Muscle of back (tissue), 13 donors: Measurements from ENCODE around the gene RPL22L1. TPM values are rescaled to one million over a fixed set of nuclear protein-coding genes. Genes with fewer than 3 reads are reported as not detected.
"Not testable (repeated sequence)": the region's sequence is repeated elsewhere in the genome, so short reads cannot be mapped to it uniquely, and the experiment has no call there.

ENCODE experiments used
- DNase-seq, 3 donors: peaks; one replicate each; pipeline versions ENCODE4 v3.0.0 to v3.0.0-alpha.2; 2013
- long read RNA-seq, 9 donors: transcript quantifications; one replicate each; lab custom pipeline, GENCODE V29; 2026
- polyA plus RNA-seq, 10 donors: library from polyadenylated mRNA; unstranded; fragments of 120-200 nt; gene quantifications; one replicate each; pipeline ENCODE4 v1.2.1, GENCODE V29; 2013; ENCODE audit not compliant: insufficient read length in 10 of 10

Gene RPL22L1
- 10 to 100 TPM; 61.3 to 75.7 (median 69.7) TPM for polyA plus RNA-seq
- long read RNA-seq, donor 1, transcript RPL22L1-201 (4 exons, 2,190 nt): major isoform, 32 of 46 reads
- long read RNA-seq, donor 1, partial matches to known transcripts: 8 of 46 reads
- long read RNA-seq, donor 1, other reads (novel, unspliced or antisense): 0 of 46 reads
- long read RNA-seq, donor 2, transcript RPL22L1-201 (4 exons, 2,190 nt): major isoform, 24 of 46 reads
- long read RNA-seq, donor 2, transcript RPL22L1-204 (4 exons, 581 nt): minor isoform, 5 of 46 reads
- long read RNA-seq, donor 2, transcript RPL22L1-202 (4 exons, 506 nt): minor isoform, 10 of 46 reads
- long read RNA-seq, donor 2, partial matches to known transcripts: 5 of 46 reads
- long read RNA-seq, donor 2, other reads (novel, unspliced or antisense): 0 of 46 reads
- long read RNA-seq, donor 3: 0 reads
- long read RNA-seq, donor 4, transcript RPL22L1-201 (4 exons, 2,190 nt): major isoform, 16 of 25 reads
- long read RNA-seq, donor 4, partial matches to known transcripts: 5 of 25 reads
- long read RNA-seq, donor 4, other reads (novel, unspliced or antisense): 0 of 25 reads
- long read RNA-seq, donor 5, transcript RPL22L1-202 (4 exons, 506 nt): minor isoform, 8 of 60 reads
- long read RNA-seq, donor 5, transcript RPL22L1-201 (4 exons, 2,190 nt): major isoform, 33 of 60 reads
- long read RNA-seq, donor 5, transcript RPL22L1-204 (4 exons, 581 nt): minor isoform, 11 of 60 reads
- long read RNA-seq, donor 5, partial matches to known transcripts: 6 of 60 reads
- long read RNA-seq, donor 5, other reads (novel, unspliced or antisense): 0 of 60 reads
- long read RNA-seq, donor 6, transcript RPL22L1-202 (4 exons, 506 nt): minor isoform, 8 of 45 reads
- long read RNA-seq, donor 6, transcript RPL22L1-201 (4 exons, 2,190 nt): major isoform, 24 of 45 reads
- long read RNA-seq, donor 6, partial matches to known transcripts: 7 of 45 reads
- long read RNA-seq, donor 6, other reads (novel, unspliced or antisense): 0 of 45 reads
- long read RNA-seq, donor 7, transcript RPL22L1-201 (4 exons, 2,190 nt): major isoform, 23 of 36 reads
- long read RNA-seq, donor 7, partial matches to known transcripts: 6 of 36 reads
- long read RNA-seq, donor 7, other reads (novel, unspliced or antisense): 0 of 36 reads
- long read RNA-seq, donor 8, transcript RPL22L1-202 (4 exons, 506 nt): minor isoform, 5 of 36 reads
- long read RNA-seq, donor 8, transcript RPL22L1-201 (4 exons, 2,190 nt): major isoform, 19 of 36 reads
- long read RNA-seq, donor 8, partial matches to known transcripts: 8 of 36 reads
- long read RNA-seq, donor 8, other reads (novel, unspliced or antisense): 0 of 36 reads
- long read RNA-seq, donor 9, partial matches to known transcripts: 0 of 4 reads
- long read RNA-seq, donor 9, other reads (novel, unspliced or antisense): 0 of 4 reads

DNA sequence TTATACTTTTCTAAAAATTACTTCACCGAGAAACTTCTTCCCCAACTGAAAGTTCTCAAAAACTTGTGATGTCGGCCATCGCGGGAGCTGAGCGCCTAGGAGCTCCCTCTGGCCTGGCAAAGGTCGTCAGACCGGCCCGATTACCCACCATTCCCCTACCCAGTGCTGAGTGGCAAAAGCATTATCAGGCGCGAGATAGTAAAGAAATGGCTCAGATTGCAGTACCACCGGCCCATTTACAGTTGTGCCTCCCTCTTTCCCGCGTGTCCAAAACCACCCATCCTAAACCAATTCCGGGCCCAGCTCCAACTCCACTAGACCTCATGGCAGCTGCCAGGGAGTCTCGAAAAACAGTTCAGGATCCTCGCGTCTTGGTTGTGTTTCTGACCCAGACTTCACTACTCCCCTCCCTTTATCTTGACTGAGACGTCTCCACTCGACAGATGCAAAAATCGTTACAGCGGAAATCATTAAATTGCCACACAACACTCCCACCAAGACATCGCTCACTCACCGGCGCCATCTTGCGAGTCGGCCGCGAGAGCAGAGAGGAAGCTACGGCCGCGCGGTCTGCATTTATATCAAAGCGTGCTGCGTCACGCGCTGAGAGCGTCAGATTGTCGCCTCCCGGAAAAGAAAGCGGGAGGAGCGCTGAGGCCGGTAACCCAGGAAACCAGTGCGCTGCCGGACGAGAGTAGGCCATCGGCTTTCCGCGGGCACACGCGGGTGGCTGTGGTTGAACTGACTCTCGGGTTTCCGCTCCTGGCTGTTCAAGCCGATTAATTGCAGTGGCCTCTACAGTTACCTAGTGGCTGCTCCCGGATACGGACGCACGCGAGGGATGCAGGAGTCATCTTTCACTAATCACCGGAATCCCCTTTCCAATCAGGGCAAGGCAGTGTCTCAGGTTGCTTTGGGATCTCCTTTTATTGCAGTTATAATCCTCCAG, at the start of gene RPL22L1:
Gene RPL22L1, minus strand, starts transcription at position 551 of the 949 bp plus-strand sequence. Its CDS starts 28 bp downstream, at position 523.
- DNase-seq: peak; percentile 96 to 99 (median 99)

DNA sequence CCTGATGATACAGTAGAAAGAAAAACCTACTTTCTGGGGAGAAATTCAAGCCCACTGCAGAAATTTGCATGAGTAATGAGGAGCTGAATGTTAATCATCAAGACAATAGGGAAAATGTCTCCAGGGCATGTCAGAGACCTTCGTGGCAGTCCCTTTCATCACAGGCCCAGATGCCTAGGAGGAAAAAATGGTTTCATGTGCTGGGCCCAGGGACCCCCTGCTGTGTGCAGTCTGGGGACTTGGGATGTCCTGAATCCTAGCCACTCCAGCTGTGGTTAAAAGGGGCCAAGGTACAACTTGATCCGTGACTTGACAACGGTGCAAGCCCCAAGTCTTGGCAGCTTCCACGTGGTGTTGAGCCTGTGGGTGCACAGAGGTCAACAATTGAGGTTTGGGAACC, 48.7 kb upstream of the RPL22L1 start:
- DNase-seq: no peak

DNA sequence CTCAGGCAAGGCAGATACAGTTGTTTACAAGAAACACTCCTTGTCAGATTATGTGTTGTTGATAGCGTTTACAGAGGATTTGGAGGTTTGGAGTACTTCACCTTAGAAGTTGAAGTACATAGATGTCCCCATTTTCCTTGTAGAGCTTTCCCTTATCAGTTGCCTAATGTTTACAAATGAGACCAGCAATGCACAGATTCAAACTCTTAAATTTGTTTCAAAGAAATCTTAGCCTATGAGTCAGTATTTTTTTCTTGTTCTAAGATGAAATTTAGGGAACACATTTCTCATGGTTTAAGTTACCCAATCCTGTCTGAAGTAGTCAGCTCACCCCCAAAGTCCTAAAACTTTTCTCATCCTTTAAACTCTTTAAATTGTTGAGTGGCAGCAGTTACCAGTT, 44.7 kb upstream of the RPL22L1 start:
- DNase-seq: no peak

DNA sequence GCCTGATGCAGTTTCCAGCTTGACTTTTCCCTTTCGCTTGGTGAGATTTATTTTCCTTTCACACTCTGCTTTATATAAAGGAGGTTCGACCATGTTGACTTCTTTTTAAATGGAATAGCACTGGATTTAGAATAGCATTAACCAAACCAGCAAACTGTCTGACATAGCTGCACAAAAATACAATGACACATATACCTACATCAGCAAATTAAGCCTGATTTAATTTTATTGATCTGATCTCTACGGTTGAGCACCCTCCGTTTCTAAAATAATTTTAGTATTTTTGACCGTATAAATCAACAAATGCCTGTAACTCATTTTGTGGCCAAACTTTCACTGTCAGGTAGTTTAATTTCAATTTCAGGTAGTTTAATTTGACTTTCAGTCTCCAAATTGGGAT, 44.2 kb upstream of the RPL22L1 start:
- no peak for DNase-seq

DNA sequence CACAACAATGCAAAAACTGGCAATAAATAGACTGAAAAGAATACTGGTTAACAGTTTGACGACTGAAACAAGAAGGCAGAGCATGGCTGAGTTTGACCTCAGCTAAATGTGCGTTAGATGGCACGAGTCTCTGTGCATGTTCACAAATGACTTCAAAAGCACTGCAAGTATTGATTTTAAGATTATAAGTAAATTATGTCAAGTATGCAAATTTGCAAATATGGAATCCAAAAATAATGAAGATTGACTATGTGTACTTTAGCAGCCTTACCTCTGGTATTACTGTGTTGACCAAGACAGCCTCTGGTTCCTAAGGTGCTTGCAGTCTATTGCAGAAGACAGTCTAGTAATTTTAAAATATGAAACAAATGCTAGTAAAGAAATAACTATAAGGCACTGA, 41.1 kb upstream of the RPL22L1 start:
- DNase-seq: no peak

DNA sequence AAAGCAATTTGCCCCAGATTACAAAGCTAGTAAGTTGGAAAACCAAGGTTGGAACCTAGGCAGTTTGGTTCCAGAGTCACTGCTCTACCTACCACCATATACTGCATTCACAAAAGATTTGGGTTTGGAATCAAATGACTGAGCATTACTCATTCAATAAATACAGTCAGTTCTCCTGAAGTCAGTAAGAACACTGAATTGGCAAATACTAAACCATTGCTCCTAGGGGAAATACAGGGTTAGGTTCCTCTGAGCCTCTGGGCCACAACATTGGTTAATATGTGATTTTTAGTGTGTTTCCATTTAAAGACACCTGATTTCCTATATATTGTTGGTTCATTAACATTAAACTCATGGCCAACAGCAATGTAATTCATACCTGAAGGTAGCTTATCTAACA, 40.5 kb upstream of the RPL22L1 start:
- no peak for DNase-seq

DNA sequence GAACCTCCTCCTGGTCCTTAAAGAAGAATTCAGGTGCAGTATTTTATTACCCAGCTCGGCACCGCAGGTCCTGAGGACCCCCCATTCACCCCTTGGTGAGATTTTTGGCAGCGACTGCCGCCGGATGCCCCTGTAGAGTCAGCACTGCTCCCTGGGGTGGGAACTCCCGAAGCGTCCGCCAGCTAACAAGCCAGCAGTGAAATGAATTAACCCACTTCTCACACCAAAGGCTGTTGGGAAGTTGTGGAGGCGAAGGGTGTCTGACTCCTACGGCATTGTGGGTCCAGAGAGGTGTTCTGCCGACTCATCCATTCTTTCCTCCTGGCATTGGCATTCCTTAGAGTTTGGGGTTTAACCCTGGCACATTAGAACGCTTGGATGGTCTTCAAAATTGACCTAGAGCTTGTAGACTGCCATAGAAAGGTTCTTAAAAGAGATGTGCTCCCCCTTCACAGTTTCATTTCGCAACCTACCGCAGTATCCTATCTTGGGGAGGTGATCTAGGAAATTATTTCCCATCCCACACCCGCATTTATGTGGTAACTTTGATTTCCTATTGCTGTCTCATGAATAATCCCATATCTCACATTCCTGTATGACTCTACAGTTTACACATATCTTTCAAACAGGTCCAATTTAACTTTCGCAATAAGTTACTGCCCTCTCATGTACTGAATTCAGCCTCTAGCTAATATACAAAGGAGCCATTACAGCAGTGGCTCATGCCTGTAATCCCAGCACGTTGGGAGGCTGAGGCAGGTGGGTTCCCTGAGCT, 39.3 kb upstream of the RPL22L1 start:
- DNase-seq: peak in 2 of 3 donors; percentile 32 to 80

DNA sequence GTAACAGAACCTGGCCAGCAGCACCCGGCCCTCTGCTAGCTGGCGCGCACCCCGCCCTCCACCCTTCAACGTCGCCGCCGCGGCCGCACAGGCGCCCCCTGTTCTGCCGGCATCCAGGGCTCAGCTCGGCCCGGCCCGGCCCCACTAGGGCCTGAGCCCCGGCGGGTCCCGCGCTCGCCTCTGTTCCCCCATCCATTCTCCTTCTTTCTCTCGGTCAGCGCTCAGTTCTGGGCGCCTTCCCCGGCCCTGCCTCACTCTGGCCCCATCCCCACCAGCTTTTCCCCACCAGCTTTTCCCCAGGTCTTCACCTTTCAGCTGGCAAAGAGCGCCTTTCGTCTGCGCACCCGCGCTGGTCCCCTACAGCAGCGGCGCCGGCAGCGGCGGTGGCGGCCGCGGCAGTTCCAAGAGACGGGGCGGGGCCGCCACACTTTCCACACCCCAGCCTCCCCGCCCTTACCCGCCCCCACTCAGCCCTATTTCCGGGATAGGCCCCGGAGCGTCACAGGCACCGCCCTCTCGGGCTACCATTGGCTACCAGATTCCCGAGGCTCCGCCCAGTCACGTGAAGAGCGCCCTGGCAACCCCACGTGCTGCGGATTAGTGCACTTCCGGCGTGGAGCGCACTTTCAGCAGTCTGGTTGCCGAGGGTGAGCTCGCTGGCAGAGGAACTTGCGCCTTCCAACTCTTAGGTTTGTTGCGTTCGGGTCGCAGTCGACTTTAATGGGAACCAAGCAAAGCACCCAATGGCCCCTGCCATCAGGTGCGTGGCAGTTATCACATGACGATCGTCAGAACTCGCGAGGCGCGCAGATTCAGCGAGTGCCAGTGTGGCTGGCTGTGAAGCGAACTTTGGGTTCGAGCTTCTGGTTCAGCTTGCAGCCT, 38.5 kb upstream of the RPL22L1 start, which contains the start of gene EIF5A2:
Gene EIF5A2, minus strand, starts transcription at position 403 of the 882 bp plus-strand sequence. CDS start 831 bp downstream, outside the sequence.
- peak; percentile 93 to 96 (median 94) for DNase-seq

DNA sequence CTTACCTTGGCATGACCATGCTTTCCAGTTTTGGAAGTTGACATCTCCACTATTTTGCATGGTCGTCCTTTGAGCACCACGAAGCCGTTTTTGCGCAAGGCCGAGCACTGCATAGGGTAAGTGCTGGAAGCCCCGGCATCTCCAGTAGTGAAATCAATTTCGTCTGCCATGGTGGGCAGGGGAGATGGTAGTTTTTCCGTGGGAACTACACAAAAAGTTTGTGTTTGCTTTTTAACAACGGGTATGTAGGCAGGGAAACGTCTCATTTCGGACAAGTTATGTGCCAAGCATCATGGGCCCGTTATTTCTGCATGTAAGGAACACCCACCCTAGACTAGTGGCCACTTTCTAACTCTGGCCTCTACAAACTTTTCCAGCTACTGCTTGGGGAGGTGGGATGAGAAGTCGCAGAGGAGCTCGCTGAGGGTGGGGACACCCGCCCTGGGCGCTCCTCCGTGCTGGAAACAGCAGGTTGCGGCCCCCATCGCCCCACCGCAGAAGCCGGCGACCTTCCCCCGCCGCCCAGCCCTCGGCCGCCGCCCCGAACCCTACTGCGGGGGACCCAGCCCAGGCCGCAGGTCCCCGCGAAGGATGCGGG, 37.7 kb upstream of the RPL22L1 start:
- DNase-seq: no peak

DNA sequence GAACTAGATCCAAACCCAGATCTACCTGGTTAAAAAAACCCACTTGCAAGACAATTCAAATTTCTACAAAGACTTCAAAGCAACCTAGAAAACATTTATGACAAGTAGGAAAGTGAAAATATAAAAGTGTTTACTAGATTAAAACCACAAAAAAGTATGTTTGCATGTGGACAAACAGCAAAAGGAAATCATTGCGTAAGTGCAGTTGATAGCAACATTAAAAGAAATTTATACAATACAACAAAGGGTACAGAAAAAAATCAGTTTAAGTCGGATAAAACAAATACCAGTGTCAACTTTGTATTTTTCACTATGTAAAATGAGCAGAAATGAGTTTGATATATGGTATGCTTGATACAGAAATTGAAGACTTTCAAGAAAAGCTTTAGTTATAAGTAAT, 35.9 kb upstream of the RPL22L1 start:
- DNase-seq: no peak

DNA sequence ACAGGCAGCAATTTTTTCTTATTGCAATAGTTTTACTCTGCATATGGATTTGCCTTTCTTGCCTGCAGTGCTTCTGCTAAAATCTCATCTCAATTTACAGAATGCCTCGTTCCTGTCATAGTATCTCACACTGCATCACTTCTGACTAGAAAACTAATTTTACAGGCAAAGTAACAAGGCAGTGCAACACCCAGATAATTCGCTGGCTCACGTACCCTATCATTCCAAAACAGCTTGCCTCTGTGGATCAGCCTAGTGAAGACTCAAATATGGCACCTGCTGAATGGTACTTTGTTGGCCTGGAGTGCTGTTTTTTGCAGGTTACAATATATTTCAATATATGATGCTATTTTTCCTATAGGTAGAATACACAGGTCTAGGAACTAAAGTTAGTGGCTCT, 33.1 kb upstream of the RPL22L1 start:
- no peak for DNase-seq

DNA sequence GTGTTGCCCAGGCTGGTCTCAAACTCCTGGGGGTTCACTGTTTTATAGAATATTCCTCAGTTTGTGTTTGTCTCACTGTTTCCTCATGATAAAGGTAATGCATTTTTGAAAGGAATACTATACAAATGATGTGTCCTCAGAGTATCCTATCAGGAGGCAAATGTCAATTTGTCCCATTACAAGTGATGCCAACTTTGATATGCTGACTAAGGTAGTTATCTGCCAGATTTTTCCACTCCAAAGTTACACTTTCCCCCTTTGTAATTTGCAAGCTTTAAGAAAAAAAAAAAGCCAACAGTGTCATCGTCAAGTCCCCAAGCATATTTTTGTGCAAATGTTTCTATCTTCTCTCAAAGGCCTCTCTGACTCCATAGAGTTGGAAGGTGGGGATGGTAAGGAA, 29.5 kb upstream of the RPL22L1 start:
- DNase-seq: no peak

DNA sequence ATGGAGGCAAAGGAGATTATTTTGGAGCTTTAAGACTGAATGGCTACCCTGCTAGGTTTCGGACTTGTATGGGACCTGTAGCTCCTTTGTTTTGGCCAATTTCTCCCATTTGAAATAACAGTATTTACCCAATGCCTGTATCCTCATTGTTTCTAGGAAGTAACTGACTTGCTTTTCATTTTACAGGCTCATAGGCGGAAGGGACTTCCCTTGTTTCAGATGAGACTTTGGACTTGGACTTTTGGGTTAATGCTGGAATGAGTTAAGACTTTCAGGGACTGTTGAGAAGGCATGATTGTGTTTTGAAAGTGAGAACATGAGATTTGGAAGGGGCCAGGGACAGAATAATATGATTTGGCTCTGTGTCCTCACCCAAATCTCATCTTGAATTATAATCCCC, 28.0 kb upstream of the RPL22L1 start:
- DNase-seq: no peak

DNA sequence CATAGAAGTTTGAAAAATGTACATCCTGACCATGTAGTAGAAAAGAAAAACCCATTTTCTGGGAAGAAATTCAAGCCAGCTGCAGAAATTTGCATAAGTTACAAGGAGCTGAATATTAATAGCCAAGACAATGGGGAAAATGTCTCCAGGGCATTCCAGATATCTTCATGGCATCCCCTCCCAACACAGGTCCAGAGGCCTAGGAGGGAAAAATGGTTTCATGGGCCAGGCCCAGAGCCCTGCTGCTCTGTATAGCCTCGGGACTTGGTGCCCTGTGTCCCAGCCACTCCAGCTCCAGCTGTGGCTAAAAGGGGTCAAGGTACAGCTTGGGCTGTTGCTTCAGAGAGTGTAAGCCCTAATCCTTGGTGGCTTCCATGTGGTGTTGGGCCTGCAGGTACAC, 27.2 kb upstream of the RPL22L1 start:
- not testable (repeated sequence) for DNase-seq

DNA sequence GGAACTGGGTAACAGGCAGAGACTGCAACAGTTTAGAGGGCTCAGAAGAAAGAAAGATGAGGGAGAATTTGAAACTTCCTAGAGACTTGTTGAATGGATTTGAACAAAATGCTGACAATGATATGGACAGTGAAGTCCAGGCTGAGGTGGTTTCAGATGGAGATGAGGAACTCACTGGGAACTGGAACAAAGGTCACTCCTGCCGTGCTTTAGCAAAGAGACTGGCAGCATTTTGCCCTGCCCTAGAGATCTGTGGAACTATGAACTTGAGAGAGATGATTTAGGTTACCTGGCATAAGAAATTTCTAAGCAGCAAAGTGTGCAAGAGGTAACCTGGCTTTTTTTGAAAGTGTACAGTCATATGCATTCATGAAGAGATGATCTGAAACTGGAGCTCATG, 26.8 kb upstream of the RPL22L1 start:
- DNase-seq: no peak

DNA sequence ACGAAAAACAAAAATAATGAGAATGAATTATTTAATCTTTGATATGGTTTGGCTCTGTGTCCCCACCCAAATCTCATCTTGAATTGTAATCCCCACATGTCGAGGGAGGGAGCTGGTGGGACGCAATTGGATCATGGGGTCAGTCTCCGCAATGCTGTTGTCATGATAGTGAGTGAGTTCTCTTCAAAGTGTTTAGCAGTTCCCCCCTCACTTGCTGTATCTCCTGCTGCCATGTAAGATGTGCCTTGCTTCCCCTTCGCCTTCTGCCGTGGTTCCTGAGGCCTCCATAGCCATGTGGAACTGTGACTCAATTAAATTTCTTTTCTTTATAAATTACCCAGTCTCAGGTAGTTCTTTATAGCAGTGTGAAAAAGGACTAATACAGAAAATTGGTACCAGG, 26.3 kb upstream of the RPL22L1 start:
- not testable (repeated sequence) for DNase-seq

DNA sequence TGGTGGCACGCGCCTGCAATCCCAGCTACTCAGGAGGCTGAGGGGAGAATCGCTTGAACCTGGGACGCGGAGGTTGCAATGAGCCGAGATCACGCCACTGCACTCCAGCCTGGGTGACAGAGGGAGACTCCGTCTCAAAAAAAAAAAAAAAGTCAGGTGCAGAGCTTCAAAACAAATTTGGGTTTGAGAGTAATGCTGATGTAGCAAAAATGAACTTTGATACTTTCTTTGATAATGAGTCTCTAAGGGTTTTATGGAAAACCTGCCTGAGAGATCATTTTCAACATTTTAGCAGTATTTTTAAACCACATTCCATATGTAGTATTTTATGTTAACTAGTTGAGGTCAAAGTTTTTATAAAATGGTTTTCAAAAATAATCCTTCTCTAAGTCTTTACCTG, 23.9 kb upstream of the RPL22L1 start:
- no peak for DNase-seq

DNA sequence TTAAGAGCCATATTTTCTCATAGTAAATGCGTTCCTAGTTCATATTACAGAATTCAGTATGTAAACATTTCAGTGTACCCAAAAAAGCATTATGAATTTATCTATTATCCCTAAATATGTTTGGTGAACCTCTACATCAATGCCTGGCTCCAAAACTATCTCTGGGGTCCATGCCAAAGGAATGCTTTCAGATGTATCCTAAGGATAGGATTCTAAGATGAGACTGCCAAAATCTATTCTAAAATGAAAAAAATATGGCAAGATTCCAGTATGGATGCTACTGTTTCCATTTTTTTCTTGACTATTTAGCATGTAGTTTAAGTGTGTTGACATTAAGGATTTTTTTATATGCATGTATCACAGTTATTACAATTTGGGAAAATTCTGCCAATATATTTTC, 19.6 kb upstream of the RPL22L1 start:
- DNase-seq: peak in 2 of 3 donors; percentile 45 to 74
